Measurements from ENCODE around the gene REV3L.

DNA sequence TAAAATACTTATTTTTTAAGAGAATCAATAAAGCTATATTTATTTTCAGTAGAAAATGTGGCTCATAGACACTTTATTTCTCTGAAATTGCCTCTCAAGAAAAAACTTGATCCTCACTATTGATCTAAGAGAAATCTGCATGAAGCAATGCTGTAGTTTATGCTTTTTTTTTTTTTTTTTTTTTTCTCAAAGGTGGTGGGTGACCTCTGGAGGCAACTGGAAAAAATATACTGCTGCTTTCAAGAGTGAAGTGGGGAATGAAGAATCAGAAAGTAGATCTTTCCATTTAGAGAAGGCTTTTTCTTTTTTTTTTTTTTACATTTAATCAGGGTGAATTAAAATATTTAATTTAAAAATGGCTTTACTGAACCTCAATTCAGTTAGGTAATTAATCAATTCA, 226.4 kb downstream of the REV3L start:
- TF ChIP-seq, protein P1, sequence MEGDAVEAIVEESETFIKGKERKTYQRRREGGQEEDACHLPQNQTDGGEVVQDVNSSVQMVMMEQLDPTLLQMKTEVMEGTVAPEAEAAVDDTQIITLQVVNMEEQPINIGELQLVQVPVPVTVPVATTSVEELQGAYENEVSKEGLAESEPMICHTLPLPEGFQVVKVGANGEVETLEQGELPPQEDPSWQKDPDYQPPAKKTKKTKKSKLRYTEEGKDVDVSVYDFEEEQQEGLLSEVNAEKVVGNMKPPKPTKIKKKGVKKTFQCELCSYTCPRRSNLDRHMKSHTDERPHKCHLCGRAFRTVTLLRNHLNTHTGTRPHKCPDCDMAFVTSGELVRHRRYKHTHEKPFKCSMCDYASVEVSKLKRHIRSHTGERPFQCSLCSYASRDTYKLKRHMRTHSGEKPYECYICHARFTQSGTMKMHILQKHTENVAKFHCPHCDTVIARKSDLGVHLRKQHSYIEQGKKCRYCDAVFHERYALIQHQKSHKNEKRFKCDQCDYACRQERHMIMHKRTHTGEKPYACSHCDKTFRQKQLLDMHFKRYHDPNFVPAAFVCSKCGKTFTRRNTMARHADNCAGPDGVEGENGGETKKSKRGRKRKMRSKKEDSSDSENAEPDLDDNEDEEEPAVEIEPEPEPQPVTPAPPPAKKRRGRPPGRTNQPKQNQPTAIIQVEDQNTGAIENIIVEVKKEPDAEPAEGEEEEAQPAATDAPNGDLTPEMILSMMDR (IDR thresholded peaks at IDR 0.05; ENCODE audit: insufficient read depth, low read depth, low read length): no peak
- TF ChIP-seq EZH2 (IDR thresholded peaks at IDR 0.05; ENCODE audit: insufficient read depth, low read length): no peak
